ENCODE measurements around the gene DHRS3.

DNA sequence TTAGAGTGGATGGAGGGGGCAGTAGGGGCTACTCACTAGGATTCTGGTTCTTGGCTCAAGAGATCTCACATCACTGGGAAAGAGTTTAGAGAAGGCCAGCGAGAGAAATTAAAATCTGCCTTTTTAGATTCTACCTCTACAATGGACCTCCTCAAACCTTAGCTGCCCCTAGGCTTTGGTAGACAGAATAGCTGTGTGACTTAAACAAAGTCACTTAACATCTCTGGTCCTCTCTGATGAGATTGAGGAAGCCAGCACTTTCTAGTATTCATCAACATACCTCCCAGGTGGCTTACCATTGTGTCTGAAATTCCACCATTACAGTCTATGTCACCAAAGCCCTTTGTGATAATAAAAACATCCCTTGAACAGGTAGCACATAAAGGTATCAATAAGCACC is 44.5 kb upstream of the DHRS3 start:
- TF ChIP-seq, protein P1, sequence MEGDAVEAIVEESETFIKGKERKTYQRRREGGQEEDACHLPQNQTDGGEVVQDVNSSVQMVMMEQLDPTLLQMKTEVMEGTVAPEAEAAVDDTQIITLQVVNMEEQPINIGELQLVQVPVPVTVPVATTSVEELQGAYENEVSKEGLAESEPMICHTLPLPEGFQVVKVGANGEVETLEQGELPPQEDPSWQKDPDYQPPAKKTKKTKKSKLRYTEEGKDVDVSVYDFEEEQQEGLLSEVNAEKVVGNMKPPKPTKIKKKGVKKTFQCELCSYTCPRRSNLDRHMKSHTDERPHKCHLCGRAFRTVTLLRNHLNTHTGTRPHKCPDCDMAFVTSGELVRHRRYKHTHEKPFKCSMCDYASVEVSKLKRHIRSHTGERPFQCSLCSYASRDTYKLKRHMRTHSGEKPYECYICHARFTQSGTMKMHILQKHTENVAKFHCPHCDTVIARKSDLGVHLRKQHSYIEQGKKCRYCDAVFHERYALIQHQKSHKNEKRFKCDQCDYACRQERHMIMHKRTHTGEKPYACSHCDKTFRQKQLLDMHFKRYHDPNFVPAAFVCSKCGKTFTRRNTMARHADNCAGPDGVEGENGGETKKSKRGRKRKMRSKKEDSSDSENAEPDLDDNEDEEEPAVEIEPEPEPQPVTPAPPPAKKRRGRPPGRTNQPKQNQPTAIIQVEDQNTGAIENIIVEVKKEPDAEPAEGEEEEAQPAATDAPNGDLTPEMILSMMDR (CRISPR knock-in tag; IDR thresholded peaks at IDR 0.05) = no peak
- TF ChIP-seq NFRKB (IDR thresholded peaks at IDR 0.05) (no peak), TAF1 (CRISPR knock-in tag; IDR thresholded peaks at IDR 0.05) (no peak)
